Neural cell (in vitro differentiated cells): ENCODE results near the gene PXK.

Source experiments
- CTCF ChIP-seq: fragments of 450-650 bp; IDR thresholded peaks from 2 replicates; pipeline ENCODE4 v1.5.1; 2014; ENCODE audit warnings: antibody characterized with exemption, mild to moderate bottlenecking, moderate library complexity; ENCODE audit not compliant: poor library complexity, severe bottlenecking
- EP300 ChIP-seq: fragments of 450-650 bp; conservative IDR thresholded peaks from 2 replicates; pipeline ENCODE4 v1.6.1; 2014; ENCODE audit warnings: antibody characterized with exemption, mild to moderate bottlenecking, moderate library complexity; ENCODE audit not compliant: poor library complexity, severe bottlenecking
- EZH2 ChIP-seq: fragments of 200-600, 300-800 bp; shearing (Covaris generic), sonication (generic); IDR thresholded peaks from 2 replicates; pipeline ENCODE4 v1.6.1; 2014; ENCODE audit warnings: antibody characterized with exemption, low read length, borderline replicate concordance, mild to moderate bottlenecking; ENCODE audit not compliant: insufficient read depth, poor library complexity, severe bottlenecking
- MXI1 ChIP-seq: fragments of 450-650 bp; conservative IDR thresholded peaks from 2 replicates; pipeline ENCODE4 v1.6.1; 2014; ENCODE audit warnings: antibody characterized with exemption, mild to moderate bottlenecking; ENCODE audit not compliant: poor library complexity, severe bottlenecking
- RAD21 ChIP-seq: fragments of 450-650 bp; conservative IDR thresholded peaks from 2 replicates; pipeline ENCODE4 v1.6.1; 2014; ENCODE audit warnings: antibody characterized with exemption, mild to moderate bottlenecking, moderate library complexity
- REST ChIP-seq: IDR thresholded peaks from 2 replicates; pipeline ENCODE4 v1.6.1; 2012; ENCODE audit warnings: borderline replicate concordance

DNA sequence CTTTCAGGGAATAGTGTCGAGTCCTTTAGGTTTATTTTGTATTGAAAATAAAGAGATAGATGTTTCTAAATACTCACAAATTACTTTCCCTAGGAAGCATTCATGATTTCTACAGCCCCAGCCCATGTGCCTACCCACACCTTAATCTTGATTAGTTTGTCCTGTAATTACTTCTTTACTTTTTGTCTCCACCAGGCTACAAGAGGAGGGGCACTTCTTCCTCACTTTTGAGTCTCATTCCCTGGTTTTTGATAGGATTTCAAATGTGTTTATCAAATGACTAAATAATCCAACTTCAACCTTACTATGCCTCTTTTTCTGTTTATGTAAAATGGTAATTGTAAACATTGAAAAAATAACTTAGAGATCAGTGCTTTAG is 1.8 kb downstream of the PXK start:
- TF ChIP-seq CTCF = no peak
- TF ChIP-seq RAD21 = no peak
- no peak for TF ChIP-seq REST
- TF ChIP-seq EZH2 = no peak
- no peak for TF ChIP-seq MXI1
- TF ChIP-seq EP300 = no peak
